HG03045 (cell line): ENCODE measurements around the gene GPR146.
A peak's percentile ranks its signal among the peaks of the same experiment; 100 is the strongest.

ENCODE experiments used
- ATAC-seq: cut with Tn5 transposase; IDR thresholded peaks from one replicate; pipeline ENCODE4 v1.9.1; 2021; ENCODE audit warnings: mild to moderate bottlenecking, moderate library complexity; ENCODE audit not compliant: unreplicated experiment

GPR146 gene

DNA sequence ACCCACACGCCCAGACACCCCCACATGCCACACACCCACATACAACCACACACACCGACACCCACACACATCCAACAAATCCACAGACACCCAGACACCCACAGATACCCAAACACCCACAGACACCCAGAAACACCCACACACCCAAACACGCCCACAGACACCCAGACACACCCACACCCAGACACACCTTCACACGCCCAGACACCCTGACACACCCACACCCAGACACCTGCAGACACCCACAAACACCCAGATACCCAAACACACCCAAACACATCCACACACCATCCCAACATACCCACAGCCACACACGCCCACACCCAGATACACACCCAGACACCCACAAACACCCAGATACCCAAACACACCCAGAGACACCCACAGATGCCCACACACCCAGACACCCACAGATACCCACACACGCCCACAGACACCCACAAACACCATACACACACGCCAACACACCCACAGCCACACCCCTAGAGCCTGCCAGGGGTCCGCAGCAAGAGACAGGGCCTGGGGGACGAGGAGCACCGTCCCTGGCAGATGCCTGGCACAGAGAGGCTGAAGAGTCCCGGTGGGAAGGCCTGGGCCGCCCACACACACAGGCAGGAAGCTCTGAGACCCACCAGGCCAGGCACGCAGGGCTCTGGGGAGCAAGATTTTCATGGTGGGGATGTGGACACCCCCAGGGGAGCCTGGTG is 32.9 kb upstream of the GPR146 start:
- ATAC-seq, result no peak

DNA sequence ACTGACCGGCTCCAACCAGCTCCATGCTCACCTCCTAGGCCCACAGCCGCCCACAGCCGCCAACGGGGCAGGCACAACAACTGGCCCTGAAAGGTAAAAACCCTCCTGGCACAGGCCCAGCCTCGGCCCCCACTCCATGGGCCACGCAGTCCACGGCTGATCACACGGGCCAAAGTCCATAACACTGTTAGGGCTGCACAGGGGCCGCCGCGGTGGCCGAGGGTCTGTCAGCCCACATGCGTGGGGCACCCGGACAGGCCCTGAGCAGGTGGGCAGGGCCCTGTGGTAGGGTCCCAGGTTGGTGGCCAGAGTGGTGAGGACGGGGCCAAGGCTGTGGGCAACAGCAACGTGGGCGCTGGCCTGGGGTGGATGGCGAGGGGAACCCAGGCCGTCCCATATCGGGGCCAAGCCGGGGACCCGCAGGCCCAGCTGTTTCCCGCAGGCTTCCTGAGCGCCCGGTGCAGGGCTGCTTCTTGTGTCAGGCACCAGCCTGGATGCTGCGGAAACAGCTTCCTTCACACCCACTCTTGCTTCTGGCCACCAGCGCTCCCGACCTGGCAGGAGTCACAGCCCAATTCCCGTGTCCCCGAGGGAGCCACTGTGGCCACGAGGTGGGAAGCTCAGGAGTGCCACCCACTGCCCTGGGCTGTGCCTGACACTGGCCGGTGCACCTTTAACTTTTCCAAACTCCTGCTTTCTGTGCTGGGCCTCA is 32.2 kb upstream of the GPR146 start:
- ATAC-seq, result no peak

- ATAC-seq, result no peak
These were observed 31.6 kb upstream of the GPR146 start for GRCh38 chr7:1012716-1013095.

DNA sequence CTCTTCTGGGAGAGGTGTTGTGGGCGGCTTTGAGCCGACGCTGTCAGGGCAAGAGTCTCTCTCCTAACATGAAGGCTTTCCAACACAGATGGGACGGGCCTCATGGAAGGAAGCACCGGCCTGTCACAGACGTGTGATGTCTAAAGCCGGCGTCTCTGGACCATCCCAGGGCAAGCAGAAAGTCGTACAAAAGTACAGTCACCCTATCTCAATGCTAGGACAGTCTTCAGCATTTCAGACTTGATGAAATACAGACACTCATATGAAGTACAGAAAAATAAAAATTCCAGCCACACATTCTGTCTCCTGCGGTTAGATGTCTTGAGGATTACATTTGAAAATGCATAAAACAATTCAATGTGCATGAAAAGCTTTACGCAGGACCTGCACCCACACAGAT is 30.8 kb upstream of the GPR146 start:
- no peak for ATAC-seq

GRCh38 chr7:1014681-1015080 is 29.7 kb upstream of the GPR146 start:
- no peak for ATAC-seq

DNA sequence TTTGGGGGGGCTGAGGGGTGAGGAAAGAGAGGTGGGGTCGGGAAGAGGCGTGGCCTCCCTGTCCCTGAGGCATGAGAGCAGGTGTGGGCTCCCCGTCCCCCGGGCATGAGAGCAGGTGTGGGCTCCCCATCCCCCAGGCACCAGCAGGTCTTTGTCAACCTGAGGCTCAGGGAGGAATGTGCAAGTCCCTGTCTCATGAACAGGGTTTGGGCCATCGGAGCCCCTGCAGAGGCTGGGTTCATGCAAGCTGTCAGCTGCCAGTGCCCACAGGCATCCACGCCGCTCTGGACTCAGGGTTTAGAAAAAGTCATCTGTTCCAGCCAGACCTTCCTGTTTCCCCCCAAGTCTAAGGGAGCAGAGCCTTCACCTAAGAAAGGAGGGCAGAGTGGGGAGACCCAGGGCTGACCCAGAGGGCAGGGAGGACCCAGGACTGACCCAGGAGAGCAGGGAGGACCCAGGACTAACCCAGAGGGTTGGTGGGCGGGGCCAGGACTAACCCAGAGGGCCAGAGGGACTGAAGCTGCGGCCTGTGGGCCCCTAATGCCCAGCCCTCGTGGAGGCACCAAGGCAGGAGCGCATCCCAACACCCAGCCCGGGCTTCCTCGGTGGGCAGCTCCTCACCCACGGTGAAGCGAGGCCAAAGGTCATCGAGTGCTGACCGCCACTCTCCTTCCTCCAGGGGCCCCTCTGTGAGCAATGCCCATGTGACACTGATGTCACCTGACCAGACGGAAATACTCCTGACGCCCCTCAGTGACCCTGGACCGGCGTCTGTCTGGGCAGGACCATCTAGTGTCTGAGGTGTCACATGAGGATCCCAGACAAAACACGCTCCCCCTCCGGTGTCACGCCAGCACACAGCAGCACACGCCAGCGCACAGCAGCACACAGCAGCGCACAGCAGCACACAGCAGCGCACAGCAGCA is 28.9 kb upstream of the GPR146 start:
- ATAC-seq, result no peak

- no peak for ATAC-seq
These were observed 27.5 kb upstream of the GPR146 start for GRCh38 chr7:1016577-1017531.

GRCh38 chr7:1017586-1018333 is 26.6 kb upstream of the GPR146 start:
- no peak for ATAC-seq

DNA sequence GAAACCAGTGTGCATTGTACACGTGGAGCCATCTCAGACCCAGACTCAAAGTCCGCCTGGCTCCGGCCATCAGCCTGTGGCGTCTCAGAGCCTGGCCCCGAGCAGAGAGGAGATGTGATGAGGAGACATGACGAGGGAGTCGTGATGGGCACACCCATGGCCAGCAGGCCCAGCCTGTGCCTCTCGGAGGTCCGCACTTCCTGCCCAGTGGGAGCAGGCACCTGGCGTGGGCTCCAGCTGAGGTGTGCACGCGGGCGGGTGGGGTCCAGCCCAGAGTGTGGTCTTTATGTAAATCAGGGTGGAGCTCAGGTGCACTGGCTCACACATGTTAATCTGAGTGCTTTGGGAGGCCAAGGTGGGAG is 26.0 kb upstream of the GPR146 start:
- ATAC-seq, result no peak

GRCh38 chr7:1019255-1019785 is 25.0 kb upstream of the GPR146 start:
- ATAC-seq, result no peak

DNA sequence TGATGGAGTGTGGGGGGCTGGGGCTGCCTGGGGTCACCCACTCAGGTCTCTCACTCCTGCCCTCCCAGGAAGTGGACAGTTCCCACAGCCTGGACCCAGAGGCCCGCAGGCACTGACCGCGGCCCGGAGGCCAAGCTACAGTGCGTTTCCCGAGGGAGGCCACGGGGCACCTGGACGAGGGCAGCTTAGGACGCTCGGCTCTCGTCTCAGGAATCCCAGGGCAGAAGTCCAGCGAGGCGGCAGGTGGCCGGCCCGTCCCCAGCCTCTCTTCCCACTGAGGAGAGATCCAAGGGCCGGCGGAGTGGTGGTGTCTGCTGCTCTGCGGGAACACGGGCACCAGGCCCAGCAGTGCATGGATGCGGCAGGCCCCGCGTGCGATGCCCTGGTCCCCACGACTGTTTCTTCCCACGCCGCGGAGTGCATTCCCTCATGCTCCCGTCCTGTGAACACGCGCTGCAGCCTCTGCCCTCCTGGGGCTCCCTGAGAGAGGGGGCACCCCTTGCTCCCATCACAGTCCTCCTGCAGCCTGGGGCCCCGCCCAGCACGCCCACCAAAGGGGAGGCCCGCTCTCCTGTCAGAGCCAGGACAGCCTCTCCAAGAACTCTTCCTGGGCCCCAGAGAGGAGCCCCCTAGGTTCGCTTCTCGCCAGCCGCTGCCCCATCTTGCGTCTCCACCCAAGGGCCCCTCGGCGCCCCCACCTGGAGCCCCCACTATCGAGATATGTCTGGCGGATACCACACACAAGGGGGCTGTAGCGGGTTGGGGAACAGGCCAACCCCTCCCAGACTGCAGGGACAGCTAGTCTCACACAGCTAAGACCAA is 24.3 kb upstream of the GPR146 start:
- ATAC-seq, result no peak

DNA sequence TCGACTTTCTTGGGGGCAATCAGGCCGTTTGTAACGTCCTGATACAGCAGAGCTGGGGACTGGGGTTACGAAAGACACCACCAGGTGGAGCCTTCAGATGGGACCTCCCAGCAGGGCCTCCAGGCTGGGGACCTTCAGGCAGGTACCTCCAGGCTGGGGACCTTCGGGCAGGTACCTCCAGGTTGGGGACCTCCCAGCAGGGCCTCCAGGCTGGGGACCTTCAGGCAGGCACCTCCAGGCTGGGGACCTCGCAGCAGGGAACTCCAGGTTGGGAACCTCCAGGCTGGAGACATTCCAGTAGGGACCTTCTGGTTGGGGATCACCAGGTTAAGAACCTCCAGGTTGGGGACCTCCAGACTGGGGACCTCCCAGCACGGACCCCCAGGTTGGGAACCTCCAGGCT is 23.5 kb upstream of the GPR146 start:
- ATAC-seq, result no peak

DNA sequence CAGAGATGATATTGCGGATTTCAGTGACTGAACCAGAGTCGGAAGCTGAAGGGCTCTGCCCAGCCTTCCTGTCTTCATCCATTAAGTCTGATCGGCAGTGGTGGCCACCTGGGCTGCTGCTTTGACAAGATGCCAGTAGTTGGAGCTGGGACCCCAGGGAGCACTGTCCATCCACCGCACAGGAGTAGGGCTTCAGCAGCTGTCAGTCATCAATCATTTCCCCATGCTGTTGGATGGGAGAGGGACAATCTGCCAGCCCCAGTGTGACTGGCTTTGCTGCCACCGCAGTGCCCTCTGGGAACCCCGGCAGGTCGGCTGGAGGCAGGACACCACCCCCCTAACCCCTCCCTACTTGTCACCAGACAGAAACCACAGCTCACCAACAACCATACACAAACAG is 23.0 kb upstream of the GPR146 start:
- ATAC-seq, result no peak

DNA sequence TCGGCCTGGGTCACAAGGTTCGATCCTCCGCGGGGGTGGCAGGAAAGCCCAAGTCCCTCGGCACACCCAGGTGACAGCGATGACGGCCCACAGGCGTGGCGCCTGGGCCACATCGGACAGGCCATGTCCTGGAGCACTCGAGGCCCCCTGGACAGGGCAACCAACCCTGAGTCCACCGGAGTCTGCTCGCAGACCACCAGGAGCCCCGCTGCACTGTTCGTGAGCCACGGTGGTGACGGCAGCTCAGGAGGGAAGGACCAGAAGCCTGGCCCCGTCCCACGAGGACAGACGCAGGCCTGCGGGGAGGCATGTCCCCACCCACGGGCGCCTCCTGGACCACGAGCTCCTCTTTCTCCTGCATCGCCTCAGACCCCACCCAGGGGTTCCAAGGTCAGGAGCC is 22.4 kb upstream of the GPR146 start:
- ATAC-seq, result no peak

- ATAC-seq, result no peak
These were observed 22.0 kb upstream of the GPR146 start for GRCh38 chr7:1022356-1022755.

DNA sequence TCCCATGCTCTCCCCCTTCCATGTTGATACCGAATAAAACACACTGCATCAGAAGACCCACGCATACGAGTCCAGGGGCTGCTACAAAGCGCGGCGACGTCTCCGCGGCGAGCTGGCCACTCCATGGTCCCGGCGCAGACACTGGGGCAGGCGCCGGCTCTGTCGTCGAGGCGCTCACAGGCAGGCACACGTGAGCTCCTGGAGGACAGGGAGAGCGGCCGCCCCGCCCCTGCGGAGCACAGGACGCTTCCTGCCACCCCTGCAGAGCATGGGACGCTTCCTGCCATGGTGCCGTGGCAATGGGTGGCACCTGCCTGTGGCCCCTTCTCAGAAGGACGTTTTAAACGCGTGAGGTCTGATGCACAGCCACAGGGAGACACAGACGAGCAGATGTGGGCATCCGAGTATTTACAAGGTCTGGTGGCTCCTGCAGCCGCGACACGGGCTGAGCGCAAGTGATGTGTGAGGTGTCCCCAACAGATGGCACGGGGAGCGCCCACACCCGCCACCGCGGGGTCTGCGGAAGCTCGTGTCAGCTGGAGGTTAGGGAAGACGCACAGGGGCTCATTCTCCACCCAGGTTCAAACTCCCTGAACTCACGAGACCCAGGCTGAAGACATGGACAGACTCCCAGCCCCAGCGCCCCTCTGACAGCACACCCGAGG is 21.4 kb upstream of the GPR146 start:
- no peak for ATAC-seq

DNA sequence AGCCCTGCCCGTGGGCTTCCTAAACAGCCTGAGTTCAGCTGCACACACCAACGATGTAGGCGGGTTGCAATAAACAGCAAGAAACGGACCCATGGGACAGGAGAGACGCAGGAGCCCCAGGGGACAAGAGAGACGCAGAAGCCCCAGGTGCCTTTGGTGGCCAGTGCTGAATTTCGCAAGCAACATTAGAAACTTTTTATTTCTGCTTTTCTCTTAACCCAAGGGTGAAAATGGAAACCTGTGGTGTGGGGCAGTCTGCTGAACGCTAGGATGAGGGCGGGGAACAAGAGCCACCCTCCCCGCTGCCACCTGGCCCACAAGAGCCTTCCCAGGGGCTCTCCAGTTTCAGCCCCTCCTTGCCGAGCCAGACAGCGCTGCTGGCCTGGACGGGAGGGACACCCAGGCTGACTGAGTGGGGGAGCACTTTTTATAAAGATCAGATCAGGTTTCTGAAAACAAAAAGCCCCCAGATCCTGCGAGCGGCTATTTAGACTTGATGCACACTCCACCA is 20.0 kb upstream of the GPR146 start:
- peak; percentile 47 for ATAC-seq
